H1 (cell line): ENCODE measurements around the gene FRMPD2. TPM values are rescaled to one million over a fixed set of nuclear protein-coding genes. Genes with fewer than 3 reads are reported as not detected.
"Not testable (repeated sequence)": the region's sequence is repeated elsewhere in the genome, so short reads cannot be mapped to it uniquely, and the experiment has no call there.

Source experiments
- CTCF ChIA-PET: fragments of 300-600 bp; sonication (Branson Sonifier 250); formaldehyde crosslinking; loops from one replicate; lab custom pipeline; 2021; ENCODE audit not compliant: partially characterized antibody; lab: Charles Lee
- POLR2A ChIA-PET: fragments of 300-600 bp; sonication (Branson Sonifier 250); formaldehyde crosslinking; loops from one replicate; lab custom pipeline; 2021; ENCODE audit warnings: inconsistent platforms; ENCODE audit not compliant: partially characterized antibody; lab: Charles Lee
- DNase-seq, 2 experiments: peaks; one replicate each; pipeline versions ENCODE4 v3.0.0 to v3.0.0-alpha.2; 2010 to 2022; ENCODE audit warnings: low spot score in 2 of 2, low read depth in 1 of 2, mixed read lengths in 1 of 2
- FAIRE-seq: peaks from 2 replicates; lab custom pipeline; 2011; peaks lifted over from hg19 to GRCh38; lab: Jason Lieb, UNC
- H2AFZ ChIP-seq: 2 replicates; pipeline ENCODE4 v1.8.1; 2012; ENCODE audit warnings: low read length, inconsistent platforms
- H2AK5ac ChIP-seq: 2 replicates; pipeline ENCODE4 v1.6.1; 2013; ENCODE audit warnings: low read depth, low read length
- H2BK120ac ChIP-seq: replicated peaks from 2 replicates; pipeline ENCODE3; 2013; ENCODE audit warnings: low read depth, low read length, inconsistent platforms
- H2BK12ac ChIP-seq: 2 replicates; pipeline ENCODE4 v1.6.1; 2013; ENCODE audit warnings: low read depth, low read length
- H2BK15ac ChIP-seq: 2 replicates; pipeline ENCODE4 v1.6.1; 2013; ENCODE audit warnings: low read length
- H2BK20ac ChIP-seq: 2 replicates; pipeline ENCODE4 v1.6.1; 2013; ENCODE audit warnings: low read length
- H2BK5ac ChIP-seq: 2 replicates; pipeline ENCODE4 v1.6.1; 2013; ENCODE audit warnings: low read depth, low read length
- H3K14ac ChIP-seq: 2 replicates; pipeline ENCODE4 v1.6.1; 2013; ENCODE audit warnings: inconsistent platforms; ENCODE audit not compliant: insufficient read length
- H3K18ac ChIP-seq: 2 replicates; pipeline ENCODE4 v1.6.1; 2013; ENCODE audit warnings: low read length; ENCODE audit errors: extremely low read depth
- H3K23ac ChIP-seq: 2 replicates; pipeline ENCODE4 v1.6.1; 2013; ENCODE audit warnings: inconsistent platforms; ENCODE audit not compliant: insufficient read length
- H3K23me2 ChIP-seq: 2 replicates; pipeline ENCODE4 v1.6.1; 2013; ENCODE audit warnings: low read depth, low read length
- H3K27ac ChIP-seq: 2 replicates; pipeline ENCODE4 v1.6.1; 2011; ENCODE audit warnings: low read depth, low read length, inconsistent platforms
- H3K27me3 ChIP-seq, 4 experiments: replicated peaks in 1 of 4; 1 replicate in 1 of 4; 2 replicates in 3 of 4; pipeline versions ENCODE4 v1.6.1 to v1.8.1; 2011 to 2013; ENCODE audit warnings: low read length in 3 of 4, mild to moderate bottlenecking in 3 of 4, inconsistent platforms in 2 of 4, mixed read lengths in 2 of 4, moderate library complexity in 1 of 4; ENCODE audit not compliant: control insufficient read depth in 3 of 4, insufficient read depth in 3 of 4; ENCODE audit errors: extremely low read depth in 1 of 4
- H3K36me3 ChIP-seq, 4 experiments: 2 replicates each; pipeline versions ENCODE4 v1.6.1 to v1.8.1; 2011 to 2013; ENCODE audit warnings: mild to moderate bottlenecking in 4 of 4, low read length in 3 of 4, moderate library complexity in 2 of 4, control low read depth in 1 of 4, inconsistent platforms in 1 of 4; ENCODE audit not compliant: insufficient read depth in 4 of 4, control insufficient read depth in 2 of 4
- H3K4ac ChIP-seq: replicated peaks from 2 replicates; pipeline ENCODE3; 2013; ENCODE audit warnings: low read length, low read depth, mixed read lengths, inconsistent platforms; ENCODE audit not compliant: insufficient read length
- H3K4me1 ChIP-seq, 4 experiments: replicated peaks in 1 of 4; 1 replicate in 1 of 4; 2 replicates in 3 of 4; pipeline versions ENCODE4 v1.6.1 to v1.8.1; 2011 to 2013; ENCODE audit warnings: low read length in 3 of 4, inconsistent platforms in 2 of 4, mixed read lengths in 1 of 4; ENCODE audit not compliant: insufficient read depth in 4 of 4, control insufficient read depth in 3 of 4
- H3K4me2 ChIP-seq, 2 experiments: 2 replicates each; pipeline versions ENCODE4 v1.6.1 to v1.8.1; 2011 to 2013; ENCODE audit warnings: low read depth in 2 of 2, low read length in 2 of 2, control low read depth in 1 of 2, inconsistent platforms in 1 of 2, mild to moderate bottlenecking in 1 of 2; ENCODE audit not compliant: insufficient read depth in 1 of 2
- H3K4me3 ChIP-seq, 4 experiments: fragments of 200-600, 300-600 bp in 1 of 4; sonication (generic), shearing (Covaris generic), sonication (Bioruptor Twin) in 1 of 4; 2 replicates each; pipeline versions ENCODE4 v1.5.1 to v1.8.1; 2011 to 2016; ENCODE audit warnings: low read length in 4 of 4, low read depth in 3 of 4, control low read depth in 2 of 4, inconsistent platforms in 2 of 4, mild to moderate bottlenecking in 2 of 4, mixed read lengths in 1 of 4, moderate library complexity in 1 of 4; ENCODE audit not compliant: insufficient read depth in 2 of 4; ENCODE audit errors: extremely low read depth in 1 of 4
- H3K56ac ChIP-seq: replicated peaks from 2 replicates; pipeline ENCODE3; 2013; ENCODE audit warnings: low read depth, mild to moderate bottlenecking, mixed read lengths, low read length, inconsistent platforms; ENCODE audit not compliant: insufficient read length
- H3K79me1 ChIP-seq: 2 replicates; pipeline ENCODE4 v1.6.1; 2013; ENCODE audit warnings: low read depth, low read length, control low read depth
- H3K79me2 ChIP-seq, 2 experiments: 2 replicates each; pipeline versions ENCODE4 v1.6.1 to v1.8.1; 2012 to 2013; ENCODE audit warnings: low read length in 2 of 2, mild to moderate bottlenecking in 2 of 2, inconsistent platforms in 1 of 2; ENCODE audit not compliant: insufficient read depth in 2 of 2, control insufficient read depth in 1 of 2
- H3K9ac ChIP-seq, 4 experiments: replicated peaks in 1 of 4; 1 replicate in 1 of 4; 2 replicates in 3 of 4; pipeline versions ENCODE4 v1.6.1 to v1.8.1; 2011 to 2013; ENCODE audit warnings: low read depth in 3 of 4, low read length in 3 of 4, control low read depth in 2 of 4, mild to moderate bottlenecking in 2 of 4, moderate library complexity in 2 of 4, inconsistent platforms in 1 of 4; ENCODE audit errors: extremely low read depth in 1 of 4
- H3K9me3 ChIP-seq, 2 experiments: 2 replicates each; pipeline versions ENCODE4 v1.6.1 to v1.8.1; 2012 to 2013; ENCODE audit warnings: mild to moderate bottlenecking in 2 of 2, moderate library complexity in 2 of 2, control low read depth in 1 of 2, inconsistent platforms in 1 of 2, low read depth in 1 of 2, low read length in 1 of 2, mixed read lengths in 1 of 2; ENCODE audit not compliant: insufficient read depth in 2 of 2
- H4K20me1 ChIP-seq, 2 experiments: replicated peaks in 1 of 2; 2 replicates each; pipeline versions ENCODE3 to v1.8.1; 2011 to 2013; ENCODE audit warnings: inconsistent platforms in 2 of 2, low read length in 2 of 2, mild to moderate bottlenecking in 1 of 2; ENCODE audit not compliant: insufficient read depth in 2 of 2, control insufficient read depth in 1 of 2
- H4K5ac ChIP-seq: 2 replicates; pipeline ENCODE4 v1.6.1; 2013; ENCODE audit warnings: low read length, low read depth, mixed read lengths, inconsistent platforms; ENCODE audit not compliant: insufficient read length
- H4K8ac ChIP-seq: 2 replicates; pipeline ENCODE4 v1.8.0; 2013; ENCODE audit warnings: mild to moderate bottlenecking, moderate library complexity, low read length, inconsistent platforms; ENCODE audit not compliant: insufficient read depth; ENCODE audit errors: extremely low read depth
- H4K91ac ChIP-seq: replicated peaks from 2 replicates; pipeline ENCODE3; 2013; ENCODE audit warnings: low read length, mixed read lengths, inconsistent platforms; ENCODE audit not compliant: insufficient read length
- WGBS, 2 experiments: shearing (Covaris generic) in 1 of 2; methylation state at CpG; one replicate each; pipeline versions ENCODE4 v1.1.6 to v1.1.7; 2013 to 2015; ENCODE audit warnings: low lambda C conversion rate in 2 of 2, mixed read lengths in 2 of 2, inconsistent platforms in 1 of 2, low coverage in 1 of 2, missing lambda C conversion rate in 1 of 2; ENCODE audit not compliant: insufficient replicate concordance in 2 of 2, insufficient coverage in 1 of 2, insufficient read length in 1 of 2; ENCODE audit errors: extremely low coverage in 1 of 2, missing lambda C conversion rate in 1 of 2; 5-methylcytosine and 5-hydroxymethylcytosine counted together
- polyA plus RNA-seq, 7 experiments: library from polyadenylated mRNA; depleted of rRNA in 3 of 7; stranded (reverse) in 5 of 7; unstranded in 2 of 7; fragments of >200 nt in 5 of 7; fragments of 200-250 nt in 2 of 7; gene quantifications; 1 replicate in 5 of 7; 2 replicates in 1 of 7; 4 replicates in 1 of 7; pipeline versions ENCODE4 v1.2.1 to v1.2.3, GENCODE V29; 2011 to 2013; ENCODE audit warnings: missing spikeins in 2 of 7, mixed read lengths in 2 of 7
- total RNA-seq: library from RNA; stranded (reverse); fragmentation: NEBNext Ultra II Directional; extraction: Animal tissue kit (Norgen Biotek cat#: 25700); gene quantifications from 2 replicates; pipeline ENCODE4 v1.2.1, GENCODE V29; 2021

Gene FRMPD2
- total and polyA plus RNA-seq, 2 of the 8 experiments (the other 6 are each of a cell fraction or from before 2014, with no cell fraction given) = 0.07 to 0.47 TPM

- H4K20me1 ChIP-seq, H3K79me2 ChIP-seq, H3K56ac ChIP-seq, H3K23ac ChIP-seq, H4K5ac ChIP-seq, H2BK12ac ChIP-seq, H3K36me3 ChIP-seq, H3K9me3 ChIP-seq, H2BK120ac ChIP-seq, CTCF ChIA-PET, H3K27ac ChIP-seq, H2BK20ac ChIP-seq, H3K4me2 ChIP-seq, H2AK5ac ChIP-seq, H2BK15ac ChIP-seq, H3K4ac ChIP-seq, H3K14ac ChIP-seq, H3K18ac ChIP-seq, POLR2A ChIA-PET, H3K4me3 ChIP-seq, FAIRE-seq, H4K8ac ChIP-seq, H3K4me1 ChIP-seq, DNase-seq, H2AFZ ChIP-seq, H3K9ac ChIP-seq, H3K23me2 ChIP-seq, H4K91ac ChIP-seq, H3K79me1 ChIP-seq, H3K27me3 ChIP-seq, H2BK5ac ChIP-seq: not testable (repeated sequence)
- WGBS, 2 experiments = 92% methylated on average over 1 of the region's 3 CpGs; no CpG with 5 or more reads in 1 of the 2 experiments
These were observed 126.9 kb downstream of the FRMPD2 start for GRCh38 chr10:48147643-48148042.
